ENCODE results near the gene MORN4.

DNA sequence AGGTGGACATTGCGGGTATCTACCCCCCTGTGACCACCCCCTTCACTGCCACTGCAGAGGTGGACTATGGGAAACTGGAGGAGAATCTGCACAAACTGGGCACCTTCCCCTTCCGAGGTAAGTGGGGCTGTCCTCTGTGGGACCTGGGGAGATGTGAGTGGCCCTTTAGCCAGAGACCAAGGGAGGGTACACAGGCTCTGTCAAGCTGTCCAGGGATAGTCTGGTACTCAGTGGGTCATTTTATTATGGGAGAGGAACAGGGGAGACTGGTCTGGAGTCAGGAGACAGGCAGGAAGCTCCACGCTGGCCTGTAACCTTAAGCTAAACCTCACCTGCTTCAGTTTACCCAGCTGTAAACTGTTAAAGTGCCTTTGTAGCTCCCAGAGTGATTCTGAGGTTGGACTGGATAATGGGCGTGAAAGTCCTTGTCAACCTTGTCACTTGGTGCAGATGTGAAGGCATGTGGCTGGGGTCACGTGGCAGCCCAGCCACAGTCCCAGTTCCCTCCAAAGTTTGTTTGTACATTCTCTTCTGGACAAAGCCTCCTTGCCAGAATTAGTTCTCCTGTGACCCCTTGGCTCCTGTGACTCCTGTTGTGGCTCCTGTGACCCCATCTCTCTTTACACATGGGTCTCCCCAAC, 48.4 kb downstream of the MORN4 start:
- no peak for TF ChIP-seq FOXM1 (IDR thresholded peaks at IDR 0.05; ENCODE audit: borderline replicate concordance)
- TF ChIP-seq NFRKB (IDR thresholded peaks at IDR 0.05): no peak
- no peak for TF ChIP-seq ELF4 (IDR thresholded peaks at IDR 0.05)
- TF ChIP-seq ZNF384 (IDR thresholded peaks at IDR 0.05): no peak
- TF ChIP-seq FOXK2 (IDR thresholded peaks at IDR 0.05): no peak
- no peak for TF ChIP-seq PKNOX1 (IDR thresholded peaks at IDR 0.05)
- no peak for TF ChIP-seq SUZ12 (IDR thresholded peaks at IDR 0.05)
- TF ChIP-seq SP1 (IDR thresholded peaks at IDR 0.05): no peak
- TF ChIP-seq TARDBP (IDR thresholded peaks at IDR 0.05): no peak
- no peak for TF ChIP-seq FOXA1 (IDR thresholded peaks at IDR 0.05)
- TF ChIP-seq HDGF (IDR thresholded peaks at IDR 0.05; ENCODE audit: borderline replicate concordance): no peak
